IPS-15b (cell line): ENCODE results near the gene USP25.

Source experiments
- H3K27me3 ChIP-seq: one replicate; pipeline ENCODE4 v1.6.1; 2013; ENCODE audit warnings: low read length; ENCODE audit not compliant: control insufficient read depth, insufficient read depth
- H3K36me3 ChIP-seq: one replicate; pipeline ENCODE4 v1.6.1; 2013; ENCODE audit warnings: low read length; ENCODE audit not compliant: control insufficient read depth, insufficient read depth
- H3K4me1 ChIP-seq: one replicate; pipeline ENCODE4 v1.6.1; 2013; ENCODE audit warnings: mild to moderate bottlenecking, low read length; ENCODE audit not compliant: control insufficient read depth, insufficient read depth
- H3K4me3 ChIP-seq: one replicate; pipeline ENCODE4 v1.5.1; 2013; ENCODE audit warnings: low read depth, low read length
- H3K9ac ChIP-seq: one replicate; pipeline ENCODE4 v1.6.1; 2013; ENCODE audit warnings: low read depth, mild to moderate bottlenecking, low read length
- H3K9me3 ChIP-seq: one replicate; pipeline ENCODE4 v1.6.1; 2013; ENCODE audit warnings: mild to moderate bottlenecking, low read length; ENCODE audit not compliant: control insufficient read depth, insufficient read depth

The USP25 gene

GRCh38 chr21:15797577-15798363 lies 68.0 kb downstream of the USP25 start:
- no peaks in the 10 kb centered on the region for H3K27me3 ChIP-seq
- H3K9ac ChIP-seq: no peak overlapping the region
- no peaks in the 10 kb centered on the region for H3K9me3 ChIP-seq
- H3K4me1 ChIP-seq: no peaks in the 10 kb centered on the region
- no peak overlapping the region for H3K4me3 ChIP-seq
- no peaks in the 10 kb centered on the region for H3K36me3 ChIP-seq

GRCh38 chr21:15801352-15801863 lies 71.6 kb downstream of the USP25 start:
- H3K4me3 ChIP-seq: no peak overlapping the region

GRCh38 chr21:15804247-15805005 lies 74.6 kb downstream of the USP25 start:
- Histone ChIP-seq H3K9me3 (no peaks in the 10 kb centered on the region), H3K4me3 (no peak overlapping the region), H3K4me1 (peaks cover 3% of the 10 kb centered on the region), H3K36me3 (no peaks in the 10 kb centered on the region), H3K27me3 (no peaks in the 10 kb centered on the region), H3K9ac (no peak overlapping the region)

More at GRCh38 chr21:15801352-15801863, 71.6 kb downstream of the USP25 start:
- H3K36me3 ChIP-seq: no peaks in the 10 kb centered on the region
- no peaks in the 10 kb centered on the region for H3K9me3 ChIP-seq
- peaks cover 3% of the 10 kb centered on the region for H3K4me1 ChIP-seq
- H3K27me3 ChIP-seq: no peaks in the 10 kb centered on the region
- H3K9ac ChIP-seq: no peak overlapping the region

GRCh38 chr21:15809065-15809464 lies 79.3 kb downstream of the USP25 start:
- Histone ChIP-seq H3K9ac (no peak overlapping the region), H3K27me3 (no peaks in the 10 kb centered on the region), H3K4me3 (no peak overlapping the region), H3K9me3 (no peaks in the 10 kb centered on the region), H3K36me3 (no peaks in the 10 kb centered on the region), H3K4me1 (peaks cover 3% of the 10 kb centered on the region)

- H3K4me3 ChIP-seq: no peak overlapping the region
- H3K36me3 ChIP-seq: no peaks in the 10 kb centered on the region
- H3K9me3 ChIP-seq: no peaks in the 10 kb centered on the region
- peaks cover 3% of the 10 kb centered on the region for H3K4me1 ChIP-seq
- no peaks in the 10 kb centered on the region for H3K27me3 ChIP-seq
- H3K9ac ChIP-seq: no peak overlapping the region
Observed at GRCh38 chr21:15809818-15810217, 80.0 kb downstream of the USP25 start.

GRCh38 chr21:15815285-15815684 lies 85.5 kb downstream of the USP25 start:
- Histone ChIP-seq H3K9ac (no peak overlapping the region), H3K36me3 (peaks cover 6% of the 10 kb centered on the region), H3K9me3 (no peaks in the 10 kb centered on the region)

GRCh38 chr21:15820327-15820726 lies 90.5 kb downstream of the USP25 start:
- Histone ChIP-seq H3K4me1 (no peaks in the 10 kb centered on the region), H3K36me3 (peaks cover 6% of the 10 kb centered on the region), H3K9me3 (no peaks in the 10 kb centered on the region), H3K4me3 (no peak overlapping the region), H3K27me3 (no peaks in the 10 kb centered on the region), H3K9ac (no peak overlapping the region)

More at GRCh38 chr21:15815285-15815684, 85.5 kb downstream of the USP25 start:
- no peaks in the 10 kb centered on the region for H3K27me3 ChIP-seq
- H3K4me1 ChIP-seq: no peaks in the 10 kb centered on the region
- no peak overlapping the region for H3K4me3 ChIP-seq

- no peak overlapping the region for H3K4me3 ChIP-seq
- no peaks in the 10 kb centered on the region for H3K4me1 ChIP-seq
- no peak overlapping the region for H3K9ac ChIP-seq
- peaks cover 6% of the 10 kb centered on the region for H3K36me3 ChIP-seq
- H3K9me3 ChIP-seq: no peaks in the 10 kb centered on the region
- no peaks in the 10 kb centered on the region for H3K27me3 ChIP-seq
Observed at GRCh38 chr21:15820852-15821379, 91.1 kb downstream of the USP25 start.

GRCh38 chr21:15823486-15824150 lies 93.8 kb downstream of the USP25 start:
- Histone ChIP-seq H3K36me3 (no peaks in the 10 kb centered on the region), H3K9me3 (no peaks in the 10 kb centered on the region), H3K4me1 (no peaks in the 10 kb centered on the region), H3K4me3 (no peak overlapping the region), H3K27me3 (no peaks in the 10 kb centered on the region), H3K9ac (no peak overlapping the region)

GRCh38 chr21:15825700-15826099 lies 95.9 kb downstream of the USP25 start:
- no peak overlapping the region for H3K4me3 ChIP-seq
- H3K9ac ChIP-seq: no peak overlapping the region
- H3K27me3 ChIP-seq: no peaks in the 10 kb centered on the region
- no peaks in the 10 kb centered on the region for H3K9me3 ChIP-seq
- no peaks in the 10 kb centered on the region for H3K4me1 ChIP-seq
- H3K36me3 ChIP-seq: no peaks in the 10 kb centered on the region

GRCh38 chr21:15826147-15826780 lies 96.5 kb downstream of the USP25 start:
- Histone ChIP-seq H3K4me1 (no peaks in the 10 kb centered on the region), H3K27me3 (no peaks in the 10 kb centered on the region), H3K9me3 (no peaks in the 10 kb centered on the region), H3K4me3 (no peak overlapping the region), H3K9ac (no peak overlapping the region), H3K36me3 (no peaks in the 10 kb centered on the region)
